Kidney (tissue), 14 donors: ENCODE results near the gene OTULIN. TPM values are rescaled to one million over a fixed set of nuclear protein-coding genes. Genes with fewer than 3 reads are reported as not detected.
A peak's percentile ranks its signal among the peaks of the same experiment; 100 is the strongest.

Source experiments
- DNase-seq, 5 donors: peaks; one replicate each; pipeline ENCODE4 v3.0.0-alpha.2; 2013 to 2020
- FAIRE-seq: peaks from 2 replicates; lab custom pipeline; 2012; peaks lifted over from hg19 to GRCh38; lab: Jason Lieb, UNC
- H3K27ac ChIP-seq, 2 donors: one replicate each; pipeline ENCODE4 v1.7.0; 2013; ENCODE audit warnings: low read depth in 2 of 2, low read length in 2 of 2, inconsistent platforms in 1 of 2
- H3K27me3 ChIP-seq: one replicate; pipeline ENCODE4 v1.7.1; 2013; ENCODE audit warnings: low read length, inconsistent platforms; ENCODE audit not compliant: control insufficient read depth, insufficient read depth
- H3K36me3 ChIP-seq, 3 donors: one replicate each; pipeline versions ENCODE4 v1.7.0 to v1.7.1; 2013; ENCODE audit warnings: low read length in 3 of 3, control low read depth in 1 of 3, inconsistent platforms in 1 of 3; ENCODE audit not compliant: insufficient read depth in 3 of 3, control insufficient read depth in 2 of 3
- H3K4me1 ChIP-seq, 3 donors: one replicate each; pipeline versions ENCODE4 v1.7.0 to v1.7.1; 2013; ENCODE audit warnings: low read length in 3 of 3, inconsistent platforms in 1 of 3, low read depth in 1 of 3; ENCODE audit not compliant: control insufficient read depth in 2 of 3, insufficient read depth in 2 of 3
- H3K4me3 ChIP-seq, 3 donors: one replicate each; pipeline versions ENCODE4 v1.7.0 to v1.8.1; 2013; ENCODE audit warnings: low read length in 3 of 3, control low read depth in 1 of 3, inconsistent platforms in 1 of 3
- H3K9ac ChIP-seq, 3 donors: one replicate each; pipeline versions ENCODE4 v1.7.0 to v1.7.1; 2013; ENCODE audit warnings: low read length in 3 of 3, control low read depth in 1 of 3, inconsistent platforms in 1 of 3
- H3K9me3 ChIP-seq, 3 donors: one replicate each; pipeline versions ENCODE4 v1.7.0 to v1.7.1; 2013; ENCODE audit warnings: low read length in 3 of 3, control low read depth in 1 of 3, inconsistent platforms in 1 of 3; ENCODE audit not compliant: control insufficient read depth in 2 of 3, insufficient read depth in 1 of 3
- CTCF ChIP-seq: IDR thresholded peaks from 3 replicates; pipeline ENCODE4 v1.5.1; 2012; ENCODE audit warnings: mild to moderate bottlenecking, moderate library complexity, borderline replicate concordance; ENCODE audit not compliant: insufficient read depth; ENCODE audit errors: extremely low read depth
- intact Hi-C: fragments of 100-400 bp; cut with DNase I; formaldehyde crosslinking; loops from one replicate; pipeline ENCODE4 v1.11.1; 2022
- polyA plus RNA-seq: library from polyadenylated mRNA; stranded (reverse); fragments of 350-450 nt; fragmentation: Illumina TruSeq; extraction: RNeasy Lipid Tissue Mini Kit (QIAGEN cat#74804); gene quantifications from one replicate; pipeline ENCODE4 v1.2.3, GENCODE V29; 2014; ENCODE audit warnings: low read depth, low replicate concordance; ENCODE audit not compliant: insufficient read depth
- total RNA-seq: library from RNA; stranded (reverse); fragmentation: NEBNext Ultra II Directional; extraction: Animal tissue kit (Norgen Biotek cat#: 25700); gene quantifications from one replicate; pipeline ENCODE4 v1.2.1, GENCODE V29; 2021
- donor health status: control.
- donor health status: control.
- donor health status: control.
- donor health status: control.
- donor health status: control.
- donor health status: DM: yes; HTN: yes; CAD: no.
- donor health status: Normal renal cell carcinoma (clear cell type).

OTULIN gene
- total and polyA plus RNA-seq, 2 donors from 2014 or later, result 9.0 to 28.4 TPM

GRCh38 chr5:14668181-14668591, 3.7 kb downstream of the OTULIN start:
- DNase-seq (no peak), FAIRE-seq (no peak)
- H3K27me3 ChIP-seq, result no peaks in the 10 kb centered on the region
- TF ChIP-seq CTCF, result no peak
- no peak overlapping the region for H3K27ac ChIP-seq
- H3K4me1 ChIP-seq, result peaks cover 0 to 30% (median 19%) of the 10 kb centered on the region in 3 donors
- no peak overlapping the region for H3K4me3 ChIP-seq
- intact Hi-C loops, result no loop called here
- no peak overlapping the region for H3K9ac ChIP-seq
- H3K9me3 ChIP-seq, result no peaks in the 10 kb centered on the region
- H3K36me3 ChIP-seq, result peaks cover 0 to 2% (median 0%) of the 10 kb centered on the region in 3 donors

- H3K4me3 ChIP-seq, result no peak overlapping the region
- H3K9me3 ChIP-seq, result no peaks in the 10 kb centered on the region
- no peak overlapping the region for H3K9ac ChIP-seq
- intact Hi-C loops, result no loop called here
- H3K27ac ChIP-seq, result no peak overlapping the region
- H3K36me3 ChIP-seq, result peaks cover 0 to 5% (median 2%) of the 10 kb centered on the region in 3 donors
- no peak for TF ChIP-seq CTCF
- no peaks in the 10 kb centered on the region for H3K27me3 ChIP-seq
- peaks cover 0 to 28% (median 19%) of the 10 kb centered on the region in 3 donors for H3K4me1 ChIP-seq
- DNase-seq (no peak), FAIRE-seq (no peak)
Observed at GRCh38 chr5:14669415-14669814, 4.9 kb downstream of the OTULIN start.

- intact Hi-C loops, result no loop called here
- H3K9me3 ChIP-seq, result no peaks in the 10 kb centered on the region
- no peak overlapping the region for H3K27ac ChIP-seq
- H3K9ac ChIP-seq, result no peak overlapping the region
- peaks cover 0 to 5% (median 2%) of the 10 kb centered on the region in 3 donors for H3K36me3 ChIP-seq
- H3K4me1 ChIP-seq, result peaks cover 0 to 28% (median 19%) of the 10 kb centered on the region in 3 donors
- H3K27me3 ChIP-seq, result no peaks in the 10 kb centered on the region
- H3K4me3 ChIP-seq, result no peak overlapping the region
- FAIRE-seq (no peak), DNase-seq (no peak)
- TF ChIP-seq CTCF, result no peak
Observed at GRCh38 chr5:14669975-14670374, 5.5 kb downstream of the OTULIN start.

GRCh38 chr5:14671414-14671813, 6.9 kb downstream of the OTULIN start:
- H3K4me3 ChIP-seq, result no peak overlapping the region
- peaks cover 0 to 24% (median 16%) of the 10 kb centered on the region in 3 donors for H3K4me1 ChIP-seq
- peaks cover 2 to 5% (median 2%) of the 10 kb centered on the region in 3 donors for H3K36me3 ChIP-seq
- H3K9me3 ChIP-seq, result no peaks in the 10 kb centered on the region
- intact Hi-C loops, result no loop called here
- DNase-seq (peak in 2 of 5 donors; percentile 22 to 31), FAIRE-seq (no peak)
- TF ChIP-seq CTCF, result no peak
- no peak overlapping the region for H3K9ac ChIP-seq
- no peak overlapping the region for H3K27ac ChIP-seq
- H3K27me3 ChIP-seq, result no peaks in the 10 kb centered on the region
